ENCODE results near the gene PTTG1IP.

- no peak for TF ChIP-seq POLR2AphosphoS5 (IDR thresholded peaks at IDR 0.05; ENCODE audit: low read depth, low read length)
- TF ChIP-seq POLR2A (IDR thresholded peaks at IDR 0.05; ENCODE audit: low read depth, low read length) = no peak
- TF ChIP-seq TAF1 (IDR thresholded peaks at IDR 0.05; ENCODE audit: low read depth, low read length) = no peak
These were observed 19.7 kb downstream of the PTTG1IP start for GRCh38 chr21:44853601-44854390.

Measured in GM12891 (cell line).